Neural cell (in vitro differentiated cells): ENCODE data around the gene TBL1X. TPM values are rescaled to one million over a fixed set of nuclear protein-coding genes. Genes with fewer than 3 reads are reported as not detected.

Experiments used
- H2AFZ ChIP-seq: fragments of 200-600, 300-800 bp; sonication (generic), shearing (Covaris generic); 2 replicates; pipeline ENCODE4 v1.6.0; 2014; ENCODE audit warnings: low read depth, mild to moderate bottlenecking, antibody characterized with exemption, low read length, moderate library complexity
- H3F3A ChIP-seq: fragments of 200-600 bp; shearing (Covaris generic); 2 replicates; pipeline ENCODE4 v1.6.1; 2016; ENCODE audit warnings: mild to moderate bottlenecking, moderate library complexity, mixed read lengths, antibody characterized with exemption, low read length; ENCODE audit not compliant: insufficient read depth, poor library complexity, severe bottlenecking
- H3K27ac ChIP-seq: fragments of 200-600, 300-800 bp; sonication (generic), shearing (Covaris generic); 2 replicates; pipeline ENCODE4 v1.5.1; 2014; ENCODE audit warnings: mild to moderate bottlenecking, low read length, moderate library complexity
- H3K27me3 ChIP-seq: fragments of 300-800, 200-600 bp; sonication (generic), shearing (Covaris generic); 2 replicates; pipeline ENCODE4 v1.6.0; 2014; ENCODE audit warnings: mild to moderate bottlenecking, low read depth, low read length, moderate library complexity; ENCODE audit not compliant: insufficient read depth
- H3K36me3 ChIP-seq: fragments of 300-800, 200-600 bp; sonication (generic), shearing (Covaris generic); 2 replicates; pipeline ENCODE4 v1.5.1; 2014; ENCODE audit warnings: mild to moderate bottlenecking, antibody characterized with exemption, low read length, moderate library complexity; ENCODE audit not compliant: insufficient read depth
- H3K4me2 ChIP-seq: fragments of 300-800, 200-600 bp; sonication (generic), shearing (Covaris generic); 2 replicates; pipeline ENCODE4 v1.6.0; 2014; ENCODE audit warnings: mild to moderate bottlenecking, low read length
- H3K4me3 ChIP-seq: fragments of 300-800, 200-600 bp; sonication (generic), shearing (Covaris generic); 2 replicates; pipeline ENCODE4 v1.5.1; 2014; ENCODE audit warnings: mild to moderate bottlenecking, low read length, moderate library complexity
- H3K79me2 ChIP-seq: fragments of 200-600 bp; shearing (Covaris generic); replicated peaks from 2 replicates; pipeline ENCODE4 v1.6.0; 2014; ENCODE audit warnings: mild to moderate bottlenecking, low read length, moderate library complexity; ENCODE audit not compliant: insufficient read depth
- H3K9ac ChIP-seq: fragments of 300-800, 200-600 bp; sonication (generic), shearing (Covaris generic); 2 replicates; pipeline ENCODE4 v1.6.1; 2016; ENCODE audit warnings: mild to moderate bottlenecking, low read length, mixed read lengths
- H3K9me2 ChIP-seq: fragments of 200-600 bp; shearing (Covaris generic); 2 replicates; pipeline ENCODE4 v1.6.1; 2016; ENCODE audit warnings: mild to moderate bottlenecking, low read length, mixed read lengths; ENCODE audit not compliant: insufficient read depth
- H3K9me3 ChIP-seq: fragments of 200-600, 300-800 bp; sonication (generic), shearing (Covaris generic); 2 replicates; pipeline ENCODE4 v1.6.1; 2016; ENCODE audit warnings: mild to moderate bottlenecking, mixed run types, low read length, moderate library complexity, mixed read lengths
- H4K20me1 ChIP-seq: fragments of 200-600 bp; shearing (Covaris generic); 2 replicates; pipeline ENCODE4 v1.6.1; 2016; ENCODE audit warnings: mild to moderate bottlenecking, mixed run types; ENCODE audit not compliant: insufficient read depth
- EP300 ChIP-seq: fragments of 450-650 bp; conservative IDR thresholded peaks from 2 replicates; pipeline ENCODE4 v1.6.1; 2014; ENCODE audit warnings: antibody characterized with exemption, mild to moderate bottlenecking, moderate library complexity; ENCODE audit not compliant: poor library complexity, severe bottlenecking
- EZH2 ChIP-seq: fragments of 200-600, 300-800 bp; shearing (Covaris generic), sonication (generic); IDR thresholded peaks from 2 replicates; pipeline ENCODE4 v1.6.1; 2014; ENCODE audit warnings: antibody characterized with exemption, low read length, borderline replicate concordance, mild to moderate bottlenecking; ENCODE audit not compliant: insufficient read depth, poor library complexity, severe bottlenecking
- MXI1 ChIP-seq: fragments of 450-650 bp; conservative IDR thresholded peaks from 2 replicates; pipeline ENCODE4 v1.6.1; 2014; ENCODE audit warnings: antibody characterized with exemption, mild to moderate bottlenecking; ENCODE audit not compliant: poor library complexity, severe bottlenecking
- POLR2AphosphoS5 ChIP-seq: IDR thresholded peaks from 2 replicates; pipeline ENCODE4 v1.6.1; 2012
- RAD21 ChIP-seq: fragments of 450-650 bp; conservative IDR thresholded peaks from 2 replicates; pipeline ENCODE4 v1.6.1; 2014; ENCODE audit warnings: antibody characterized with exemption, mild to moderate bottlenecking, moderate library complexity
- SMC3 ChIP-seq: fragments of 450-650 bp; conservative IDR thresholded peaks from 2 replicates; pipeline ENCODE4 v1.6.1; 2014; ENCODE audit warnings: antibody characterized with exemption, mild to moderate bottlenecking, moderate library complexity; ENCODE audit not compliant: poor library complexity
- TAF1 ChIP-seq: IDR thresholded peaks from 2 replicates; pipeline ENCODE4 v1.6.1; 2012; ENCODE audit warnings: low read depth
- polyA plus RNA-seq: library from polyadenylated mRNA; depleted of rRNA; stranded (reverse); fragments of >200 nt; gene quantifications from 2 replicates; pipeline ENCODE4 v1.2.3, GENCODE V29; 2014
- TF ChIP-seq, protein P1 (sequence below): IDR thresholded peaks from 2 replicates; pipeline ENCODE4 v1.6.1; 2012; ENCODE audit warnings: borderline replicate concordance
- TF ChIP-seq, protein P2 (sequence below): fragments of 450-650 bp; IDR thresholded peaks from 2 replicates; pipeline ENCODE4 v1.5.1; 2014; ENCODE audit warnings: antibody characterized with exemption, mild to moderate bottlenecking, moderate library complexity; ENCODE audit not compliant: poor library complexity, severe bottlenecking

Gene TBL1X
- polyA plus RNA-seq, 1 donor from 2014 or later = 2.2 TPM

DNA sequence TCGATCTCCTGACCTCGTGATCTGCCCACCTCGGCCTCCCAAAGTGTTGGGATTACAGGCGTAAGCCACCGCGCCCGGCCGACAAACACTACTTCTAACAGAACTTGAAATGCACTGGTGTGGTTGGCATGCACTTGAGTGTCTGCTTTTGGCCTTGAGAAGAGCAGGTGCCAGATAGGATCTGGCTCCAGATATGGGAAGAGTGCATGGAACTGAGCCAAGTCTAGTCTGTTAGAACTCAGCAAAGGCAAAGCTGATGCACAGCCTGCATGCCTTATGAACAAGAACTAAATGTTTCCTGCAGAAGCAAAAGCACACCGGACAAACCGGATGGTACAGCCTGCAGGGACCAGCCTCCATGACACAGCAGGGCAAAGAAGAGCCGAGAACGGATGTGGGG is 35.1 kb upstream of the TBL1X start:
- Histone ChIP-seq H3K4me2 (no peak overlapping the region), H3K79me2 (no peaks in the 10 kb centered on the region), H3K27ac (no peak overlapping the region), H3K9ac (no peak overlapping the region), H3K36me3 (no peaks in the 10 kb centered on the region), H3K4me3 (no peak overlapping the region), H4K20me1 (no peaks in the 10 kb centered on the region), H3K9me2 (no peaks in the 10 kb centered on the region), H3K27me3 (no peaks in the 10 kb centered on the region), H3F3A (no peaks in the 10 kb centered on the region), H3K9me3 (no peaks in the 10 kb centered on the region), H2AFZ (no peak overlapping the region)
- TF ChIP-seq, protein P1, sequence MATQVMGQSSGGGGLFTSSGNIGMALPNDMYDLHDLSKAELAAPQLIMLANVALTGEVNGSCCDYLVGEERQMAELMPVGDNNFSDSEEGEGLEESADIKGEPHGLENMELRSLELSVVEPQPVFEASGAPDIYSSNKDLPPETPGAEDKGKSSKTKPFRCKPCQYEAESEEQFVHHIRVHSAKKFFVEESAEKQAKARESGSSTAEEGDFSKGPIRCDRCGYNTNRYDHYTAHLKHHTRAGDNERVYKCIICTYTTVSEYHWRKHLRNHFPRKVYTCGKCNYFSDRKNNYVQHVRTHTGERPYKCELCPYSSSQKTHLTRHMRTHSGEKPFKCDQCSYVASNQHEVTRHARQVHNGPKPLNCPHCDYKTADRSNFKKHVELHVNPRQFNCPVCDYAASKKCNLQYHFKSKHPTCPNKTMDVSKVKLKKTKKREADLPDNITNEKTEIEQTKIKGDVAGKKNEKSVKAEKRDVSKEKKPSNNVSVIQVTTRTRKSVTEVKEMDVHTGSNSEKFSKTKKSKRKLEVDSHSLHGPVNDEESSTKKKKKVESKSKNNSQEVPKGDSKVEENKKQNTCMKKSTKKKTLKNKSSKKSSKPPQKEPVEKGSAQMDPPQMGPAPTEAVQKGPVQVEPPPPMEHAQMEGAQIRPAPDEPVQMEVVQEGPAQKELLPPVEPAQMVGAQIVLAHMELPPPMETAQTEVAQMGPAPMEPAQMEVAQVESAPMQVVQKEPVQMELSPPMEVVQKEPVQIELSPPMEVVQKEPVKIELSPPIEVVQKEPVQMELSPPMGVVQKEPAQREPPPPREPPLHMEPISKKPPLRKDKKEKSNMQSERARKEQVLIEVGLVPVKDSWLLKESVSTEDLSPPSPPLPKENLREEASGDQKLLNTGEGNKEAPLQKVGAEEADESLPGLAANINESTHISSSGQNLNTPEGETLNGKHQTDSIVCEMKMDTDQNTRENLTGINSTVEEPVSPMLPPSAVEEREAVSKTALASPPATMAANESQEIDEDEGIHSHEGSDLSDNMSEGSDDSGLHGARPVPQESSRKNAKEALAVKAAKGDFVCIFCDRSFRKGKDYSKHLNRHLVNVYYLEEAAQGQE = no peak
- TF ChIP-seq MXI1 = no peak

DNA sequence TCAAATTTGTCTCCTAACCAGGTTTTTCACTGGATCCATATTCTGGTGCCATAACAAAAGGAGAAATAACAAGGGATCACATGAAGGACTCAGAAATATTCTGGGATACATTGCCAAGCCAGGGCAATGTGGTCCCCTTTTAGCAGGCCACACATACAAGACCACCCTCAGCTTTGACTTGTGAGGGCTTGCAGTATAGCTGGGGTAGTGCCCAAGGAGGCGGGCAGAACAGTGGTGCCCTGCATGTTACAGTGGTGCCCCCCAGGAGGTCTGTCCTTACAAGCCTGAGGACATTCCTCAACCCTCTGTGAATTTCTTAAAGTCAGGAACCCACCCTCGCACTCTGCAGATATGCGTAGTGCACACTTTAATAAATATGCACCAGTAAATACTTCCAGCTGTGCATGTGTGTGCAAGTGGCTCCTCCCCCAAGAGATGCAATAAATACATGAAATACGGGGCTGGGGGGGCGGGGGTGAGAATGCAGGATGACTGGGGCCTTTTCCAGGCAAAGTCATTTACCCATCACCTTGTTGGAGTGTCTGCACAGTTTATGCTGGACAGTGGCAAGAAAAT is 34.4 kb upstream of the TBL1X start:
- no peak overlapping the region for H3K4me3 ChIP-seq
- no peaks in the 10 kb centered on the region for H3K27me3 ChIP-seq
- no peak overlapping the region for H3K4me2 ChIP-seq
- H3K27ac ChIP-seq = no peak overlapping the region
- H4K20me1 ChIP-seq = no peaks in the 10 kb centered on the region
- H3K79me2 ChIP-seq = no peaks in the 10 kb centered on the region
- no peak overlapping the region for H2AFZ ChIP-seq
- H3K9me2 ChIP-seq = no peaks in the 10 kb centered on the region
- no peaks in the 10 kb centered on the region for H3K36me3 ChIP-seq
- no peaks in the 10 kb centered on the region for H3K9me3 ChIP-seq
- no peak overlapping the region for H3K9ac ChIP-seq
- no peak for TF ChIP-seq TAF1
- TF ChIP-seq POLR2AphosphoS5 = no peak
- TF ChIP-seq MXI1 = no peak
- no peak for TF ChIP-seq EZH2
- no peak for TF ChIP-seq RAD21
- TF ChIP-seq EP300 = no peak
- TF ChIP-seq, protein P1 = no peak
- TF ChIP-seq SMC3 = no peak
- TF ChIP-seq, protein P2, sequence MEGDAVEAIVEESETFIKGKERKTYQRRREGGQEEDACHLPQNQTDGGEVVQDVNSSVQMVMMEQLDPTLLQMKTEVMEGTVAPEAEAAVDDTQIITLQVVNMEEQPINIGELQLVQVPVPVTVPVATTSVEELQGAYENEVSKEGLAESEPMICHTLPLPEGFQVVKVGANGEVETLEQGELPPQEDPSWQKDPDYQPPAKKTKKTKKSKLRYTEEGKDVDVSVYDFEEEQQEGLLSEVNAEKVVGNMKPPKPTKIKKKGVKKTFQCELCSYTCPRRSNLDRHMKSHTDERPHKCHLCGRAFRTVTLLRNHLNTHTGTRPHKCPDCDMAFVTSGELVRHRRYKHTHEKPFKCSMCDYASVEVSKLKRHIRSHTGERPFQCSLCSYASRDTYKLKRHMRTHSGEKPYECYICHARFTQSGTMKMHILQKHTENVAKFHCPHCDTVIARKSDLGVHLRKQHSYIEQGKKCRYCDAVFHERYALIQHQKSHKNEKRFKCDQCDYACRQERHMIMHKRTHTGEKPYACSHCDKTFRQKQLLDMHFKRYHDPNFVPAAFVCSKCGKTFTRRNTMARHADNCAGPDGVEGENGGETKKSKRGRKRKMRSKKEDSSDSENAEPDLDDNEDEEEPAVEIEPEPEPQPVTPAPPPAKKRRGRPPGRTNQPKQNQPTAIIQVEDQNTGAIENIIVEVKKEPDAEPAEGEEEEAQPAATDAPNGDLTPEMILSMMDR = no peak
- H3F3A ChIP-seq = no peaks in the 10 kb centered on the region
